Brain pericyte (primary cell): Measurements from ENCODE around the gene SGPP1.
"Not testable (repeated sequence)": the region's sequence is repeated elsewhere in the genome, so short reads cannot be mapped to it uniquely, and the experiment has no call there.

Experiments used
- DNase-seq: peaks from one replicate; pipeline ENCODE4 v3.0.0-alpha.2; 2012; ENCODE audit warnings: low read depth, low spot score

SGPP1 gene

GRCh38 chr14:63638493-63638892 is 89.4 kb downstream of the SGPP1 start:
- DNase-seq: no peak

DNA sequence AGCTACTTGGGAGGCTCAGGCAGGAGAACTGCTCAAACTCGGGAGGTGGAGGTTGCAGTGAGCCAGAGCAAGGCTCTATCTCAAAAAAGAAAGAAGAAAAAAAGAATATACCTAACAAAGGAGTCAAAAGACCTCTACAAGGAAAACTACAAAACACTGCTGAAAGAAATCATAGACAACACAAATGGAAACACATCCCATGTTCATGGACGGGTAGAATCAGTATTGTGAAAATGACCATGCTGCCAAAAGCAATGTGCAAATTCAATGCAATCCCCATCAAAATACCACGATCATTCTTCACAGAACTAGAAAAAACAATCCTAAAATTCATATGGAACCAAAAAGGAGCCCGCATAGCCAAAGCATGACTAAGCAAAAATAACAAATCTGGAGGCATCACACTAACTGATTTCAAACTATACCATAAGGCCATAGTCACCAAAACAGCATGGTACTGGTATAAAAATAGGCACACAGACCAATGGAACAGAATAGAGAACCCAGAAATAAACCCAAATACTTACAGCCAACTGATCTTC is 91.7 kb downstream of the SGPP1 start:
- not testable (repeated sequence) for DNase-seq
